NCI-H345 (cell line): ENCODE results near the gene FAM83G.
"Not testable (repeated sequence)": the region's sequence is repeated elsewhere in the genome, so short reads cannot be mapped to it uniquely, and the experiment has no call there.

Experiments
- DNase-seq: peaks from one replicate; lab custom pipeline; 2025; lab: John Stamatoyannopoulos, UW

FAM83G gene

GRCh38 chr17:18968945-18969887 lies 35.3 kb downstream of the FAM83G start:
- no peak for DNase-seq

- no peak for DNase-seq
Observed at GRCh38 chr17:18968345-18968744, 36.2 kb downstream of the FAM83G start.

- no peak for DNase-seq
Observed at GRCh38 chr17:18967916-18968315, 36.6 kb downstream of the FAM83G start.

DNA sequence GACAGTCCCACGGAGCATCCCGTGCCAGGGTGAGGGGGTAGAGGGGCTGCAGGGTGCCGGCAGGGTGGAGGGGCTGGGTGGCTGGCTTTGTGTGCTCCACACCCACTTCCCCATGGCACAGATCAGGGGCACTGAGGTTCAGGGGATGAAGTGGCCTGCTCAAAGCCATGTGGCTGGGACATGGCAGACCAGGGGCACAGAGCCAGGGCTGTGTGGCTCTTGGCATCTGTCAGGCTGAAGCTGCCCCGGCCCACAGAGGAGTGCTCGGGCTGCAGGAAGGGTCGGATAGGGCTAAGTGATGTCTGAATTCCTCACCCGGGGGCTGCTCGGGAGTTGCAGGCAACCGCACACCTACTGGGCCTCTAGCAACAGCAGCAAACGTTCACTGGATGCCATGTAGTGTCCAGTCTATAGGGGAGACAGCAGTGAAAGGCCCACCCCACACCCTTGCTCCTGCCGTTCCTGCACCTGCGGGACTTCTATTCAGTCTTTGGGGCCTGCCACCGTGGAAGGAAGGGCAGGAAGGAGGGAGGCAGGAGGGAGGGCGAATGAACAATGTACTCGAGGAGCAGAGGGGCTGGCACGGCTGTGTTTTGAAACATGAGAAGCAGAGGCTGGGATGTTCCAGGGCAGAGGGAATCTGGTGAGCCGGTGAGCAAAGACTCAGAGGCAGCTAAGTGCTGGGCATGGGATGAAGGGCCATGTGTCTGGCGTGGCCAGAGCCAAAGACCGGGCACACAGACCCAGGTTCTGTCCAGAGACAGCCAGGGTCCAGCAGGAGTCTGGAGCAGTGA lies 37.5 kb downstream of the FAM83G start:
- DNase-seq: peak; percentile 61

GRCh38 chr17:18965530-18966236 lies 38.9 kb downstream of the FAM83G start:
- peak; percentile 53 for DNase-seq

DNA sequence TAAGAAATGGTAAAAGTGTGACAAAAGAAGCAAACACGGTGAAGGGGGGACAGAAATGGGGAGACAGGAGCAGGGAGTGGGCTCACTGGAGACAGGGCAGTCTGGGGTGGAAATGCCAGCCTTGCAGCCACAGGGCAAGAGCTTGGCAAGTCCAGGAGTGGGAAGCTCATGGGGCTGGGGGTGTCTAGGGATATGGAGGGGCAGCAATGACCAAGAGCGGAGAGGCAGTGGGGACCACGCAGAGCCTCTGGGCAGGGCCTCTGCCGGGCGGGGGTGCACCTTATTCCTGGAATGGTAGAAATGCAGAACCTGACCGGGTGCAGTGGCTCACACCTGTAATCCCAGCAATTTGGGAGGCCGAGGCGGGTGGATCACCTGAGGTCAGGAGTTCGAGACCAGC lies 40.0 kb downstream of the FAM83G start:
- no peak for DNase-seq

- DNase-seq: no peak
Observed at GRCh38 chr17:18964018-18964351, 40.6 kb downstream of the FAM83G start.

DNA sequence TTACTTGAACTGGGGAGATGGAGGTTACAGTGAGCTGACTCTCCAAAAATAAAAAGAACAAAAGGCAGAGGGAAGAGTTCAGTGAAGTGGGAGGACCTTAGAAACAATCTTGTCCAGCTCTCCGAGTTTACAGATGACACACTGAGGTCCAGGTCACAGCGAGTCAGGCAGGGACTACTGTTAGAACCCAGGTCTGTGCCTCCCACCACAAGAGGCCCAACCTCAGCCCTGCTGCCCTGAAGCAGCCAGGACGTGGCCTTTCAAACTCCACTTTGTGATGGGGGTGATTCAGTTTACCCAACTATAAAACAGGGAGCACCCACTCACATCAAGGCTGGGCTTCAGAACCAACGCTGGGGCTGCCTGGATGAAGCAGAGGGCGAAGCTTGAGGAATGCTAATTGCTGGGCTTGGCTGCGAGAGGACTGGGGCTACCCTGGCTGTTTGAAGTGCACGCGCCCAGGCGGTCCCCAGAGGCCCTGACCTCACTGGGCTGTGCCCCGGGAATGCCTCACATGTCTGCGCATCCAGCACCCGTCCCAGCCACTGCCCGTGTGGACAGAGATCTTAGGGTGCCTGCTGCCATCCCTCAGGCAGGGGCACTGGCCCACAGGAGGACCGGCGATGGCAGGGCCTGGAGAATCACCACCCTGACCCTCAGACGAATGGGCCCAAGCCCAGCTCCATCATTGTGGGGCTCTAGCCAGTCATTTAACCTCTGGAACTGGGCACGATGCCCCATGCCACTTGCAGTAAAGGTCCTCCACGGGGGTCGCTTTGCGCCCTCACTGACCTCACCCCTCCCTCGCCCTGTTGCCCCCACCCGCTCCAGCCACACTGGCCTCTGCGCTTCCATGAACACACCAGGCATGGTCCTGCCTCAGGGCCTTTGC lies 41.2 kb downstream of the FAM83G start:
- no peak for DNase-seq

GRCh38 chr17:18962494-18962815 lies 42.1 kb downstream of the FAM83G start:
- DNase-seq: no peak

- DNase-seq: no peak
Observed at GRCh38 chr17:18961634-18962493, 42.7 kb downstream of the FAM83G start.

DNA sequence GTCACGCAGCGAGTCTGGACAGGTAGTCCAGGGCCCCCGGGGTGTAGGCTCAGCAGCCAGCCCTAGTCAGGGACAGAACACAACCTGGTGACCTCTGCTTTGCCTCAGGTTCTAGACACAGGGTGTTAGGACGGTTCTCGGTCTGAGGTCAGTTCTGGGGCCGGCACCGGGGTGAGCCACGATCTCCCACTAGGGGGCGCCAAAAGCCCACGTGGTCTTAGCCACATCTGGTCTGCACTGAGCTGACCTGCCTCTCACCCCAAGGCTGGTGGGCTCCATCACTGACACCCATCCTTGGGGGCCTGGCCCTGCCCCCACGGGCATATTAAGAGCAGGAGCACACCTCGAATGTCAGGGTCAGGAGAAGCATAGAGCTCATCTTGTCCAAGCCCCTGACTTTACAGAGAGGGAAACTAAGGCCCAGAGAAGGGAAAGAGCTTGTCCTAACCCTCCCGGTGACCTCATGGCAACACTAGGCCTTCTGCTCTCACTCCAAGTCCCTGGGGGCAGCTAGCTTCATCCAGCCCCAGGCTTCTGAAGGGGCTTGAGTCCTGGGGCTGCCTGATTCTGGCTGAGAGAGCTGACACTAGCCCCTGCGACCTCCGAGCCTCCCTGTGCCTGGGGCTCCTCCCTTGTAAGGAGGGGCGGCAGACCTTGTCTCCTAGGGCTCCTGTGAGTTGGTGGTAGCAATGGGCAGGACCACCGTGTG lies 43.6 kb downstream of the FAM83G start:
- peak; percentile 52 for DNase-seq

DNA sequence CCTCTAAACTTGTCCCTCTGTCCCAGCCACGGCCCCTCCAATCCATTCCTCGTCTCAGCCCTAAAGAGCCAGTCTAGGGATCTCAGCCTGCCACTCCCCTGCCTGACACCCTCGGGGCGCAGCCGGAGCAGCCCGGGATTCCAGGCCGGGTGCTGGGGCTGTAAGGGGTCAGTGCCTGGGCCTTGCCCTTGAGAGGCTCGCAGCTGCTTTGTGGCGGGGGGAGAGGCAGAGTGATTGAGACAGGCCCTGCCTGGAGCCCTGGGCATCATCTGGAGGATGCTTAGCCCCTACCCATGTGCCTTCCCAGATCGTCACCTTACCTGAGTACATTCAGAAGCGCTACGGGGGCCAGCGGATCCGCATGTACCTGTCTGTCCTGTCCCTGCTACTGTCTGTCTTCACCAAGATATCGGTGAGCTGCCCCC lies 44.3 kb downstream of the FAM83G start:
- DNase-seq: no peak

DNA sequence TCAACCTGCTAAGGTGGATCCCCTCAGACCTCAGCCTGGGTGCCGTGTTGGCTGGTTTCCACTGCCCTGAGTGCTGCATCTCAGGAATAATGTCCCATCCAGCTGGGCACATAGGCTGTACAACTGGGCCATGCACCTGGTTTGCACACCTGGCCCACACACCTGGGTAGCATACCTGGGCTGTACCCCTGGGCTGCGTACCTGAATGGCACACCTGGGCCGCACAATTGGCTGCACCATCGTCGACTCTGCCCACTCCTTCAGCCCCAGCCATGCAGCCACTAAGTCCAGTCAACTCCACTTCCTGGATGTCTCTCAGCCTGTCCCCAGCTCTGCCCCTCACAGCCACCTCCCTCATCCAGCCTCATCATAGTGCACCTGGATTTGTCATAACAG lies 44.7 kb downstream of the FAM83G start:
- no peak for DNase-seq

GRCh38 chr17:18959071-18959844 lies 45.3 kb downstream of the FAM83G start:
- no peak for DNase-seq

DNA sequence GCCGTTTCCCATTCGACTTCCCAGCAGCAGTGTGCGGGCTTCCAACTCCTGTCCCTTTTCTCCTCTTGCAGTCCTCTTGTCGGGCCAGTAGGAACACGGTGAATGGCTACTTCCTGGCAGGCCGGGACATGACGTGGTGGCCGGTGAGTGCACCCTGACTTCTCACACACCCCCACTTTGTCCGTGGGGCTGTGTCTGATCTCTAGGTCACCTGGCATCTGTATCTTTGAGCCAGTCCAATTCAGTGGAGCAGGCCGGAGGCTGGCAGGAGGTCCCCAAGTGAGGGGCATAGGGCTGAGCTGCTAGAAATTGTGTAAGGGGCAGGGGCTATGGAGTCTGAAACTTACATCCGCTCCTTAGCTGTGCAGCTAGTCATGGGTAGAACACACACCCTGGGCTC lies 46.0 kb downstream of the FAM83G start:
- no peak for DNase-seq

DNA sequence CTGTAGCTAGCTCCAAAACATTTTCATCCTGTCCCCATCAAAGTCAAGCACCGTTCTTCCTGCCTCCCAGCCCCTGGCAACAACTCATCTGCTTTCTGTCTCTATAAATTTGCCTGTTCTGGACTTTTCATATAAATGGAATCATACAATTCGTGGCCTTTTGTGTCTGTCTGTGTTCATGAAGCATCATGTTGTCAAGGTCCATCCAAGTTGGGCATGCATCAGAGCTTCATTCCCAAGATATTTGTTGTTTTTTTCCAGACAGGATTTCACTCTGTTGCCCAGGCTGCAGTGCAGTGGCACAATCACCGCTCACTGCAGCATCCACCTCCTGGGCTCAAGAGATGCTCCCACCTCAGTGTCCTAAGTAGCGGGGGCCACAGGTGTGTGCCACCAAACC lies 46.7 kb downstream of the FAM83G start:
- no peak for DNase-seq

DNA sequence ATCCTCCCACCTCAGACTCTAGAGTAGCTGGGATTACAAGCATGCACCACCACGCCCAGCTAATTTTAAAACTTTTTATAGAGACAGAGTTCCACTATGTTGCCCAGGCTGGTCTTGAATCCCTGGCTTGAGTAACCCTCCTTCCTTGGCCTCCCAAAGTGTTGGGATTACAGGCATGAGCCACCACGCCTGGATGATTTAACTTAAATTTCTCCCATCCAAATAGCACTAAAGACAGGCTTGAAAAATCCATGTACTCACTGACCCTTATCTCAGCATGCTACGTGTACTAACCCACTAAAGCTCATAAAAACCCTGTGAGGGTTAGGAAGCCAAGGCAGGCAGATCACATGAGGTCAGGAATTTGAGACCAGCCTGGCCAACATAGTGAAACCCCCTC lies 48.0 kb downstream of the FAM83G start:
- DNase-seq: no peak

GRCh38 chr17:18956021-18956420 lies 48.5 kb downstream of the FAM83G start:
- not testable (repeated sequence) for DNase-seq

GRCh38 chr17:18955009-18955408 lies 49.6 kb downstream of the FAM83G start:
- DNase-seq: no peak
